ENCODE results near the gene FEV. TPM values are rescaled to one million over a fixed set of nuclear protein-coding genes. Genes with fewer than 3 reads are reported as not detected.

The FEV gene
- total RNA-seq, 1 donor from 2014 or later, result not detected

DNA sequence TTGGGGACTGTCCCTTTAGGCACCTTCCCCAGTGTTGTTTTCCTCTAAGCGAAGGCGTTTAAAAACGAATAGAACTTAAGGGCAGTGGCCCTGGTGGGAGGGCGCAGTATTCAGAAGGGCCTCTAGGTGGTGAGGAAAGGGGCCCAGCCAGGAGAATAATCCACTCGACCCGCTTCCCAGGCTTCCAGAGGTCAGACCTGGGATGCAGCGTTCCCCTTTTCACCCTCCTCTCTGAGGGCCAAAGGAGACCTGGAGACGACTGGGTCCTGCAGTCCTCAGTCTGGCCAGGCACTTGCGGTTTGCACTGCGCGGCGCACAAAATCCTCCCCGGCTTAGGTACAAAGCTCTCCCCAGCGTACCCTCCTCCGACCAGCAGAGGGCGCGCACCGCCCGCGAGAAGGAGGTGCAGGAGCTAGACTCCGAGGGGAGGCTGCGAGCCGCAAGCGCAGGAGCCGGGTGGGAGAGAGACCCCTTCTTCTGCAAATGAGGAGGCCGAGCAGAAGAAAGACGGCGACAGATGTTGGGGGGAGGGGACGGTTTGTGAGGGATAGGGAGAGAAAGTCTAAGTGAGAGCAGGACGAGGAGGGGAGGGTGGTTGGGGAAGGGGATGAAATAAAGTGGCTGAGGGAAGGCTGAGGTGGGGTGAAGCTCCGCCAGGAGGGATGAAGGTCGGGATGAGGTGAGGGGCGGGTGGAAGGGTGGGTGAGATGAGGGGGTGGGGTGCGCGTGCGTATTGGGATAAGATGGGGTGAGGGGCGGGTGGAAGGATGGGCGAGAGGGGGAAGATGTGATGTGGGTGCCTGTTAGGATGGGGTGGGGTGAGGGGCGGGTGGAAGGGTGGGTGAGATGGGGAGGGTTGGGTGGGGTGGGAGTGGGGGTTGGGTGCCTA, 4.9 kb downstream of the FEV start:
- DNase-seq (ENCODE audit: extremely low read depth, low read depth, low spot score), result peak; percentile 23

DNA sequence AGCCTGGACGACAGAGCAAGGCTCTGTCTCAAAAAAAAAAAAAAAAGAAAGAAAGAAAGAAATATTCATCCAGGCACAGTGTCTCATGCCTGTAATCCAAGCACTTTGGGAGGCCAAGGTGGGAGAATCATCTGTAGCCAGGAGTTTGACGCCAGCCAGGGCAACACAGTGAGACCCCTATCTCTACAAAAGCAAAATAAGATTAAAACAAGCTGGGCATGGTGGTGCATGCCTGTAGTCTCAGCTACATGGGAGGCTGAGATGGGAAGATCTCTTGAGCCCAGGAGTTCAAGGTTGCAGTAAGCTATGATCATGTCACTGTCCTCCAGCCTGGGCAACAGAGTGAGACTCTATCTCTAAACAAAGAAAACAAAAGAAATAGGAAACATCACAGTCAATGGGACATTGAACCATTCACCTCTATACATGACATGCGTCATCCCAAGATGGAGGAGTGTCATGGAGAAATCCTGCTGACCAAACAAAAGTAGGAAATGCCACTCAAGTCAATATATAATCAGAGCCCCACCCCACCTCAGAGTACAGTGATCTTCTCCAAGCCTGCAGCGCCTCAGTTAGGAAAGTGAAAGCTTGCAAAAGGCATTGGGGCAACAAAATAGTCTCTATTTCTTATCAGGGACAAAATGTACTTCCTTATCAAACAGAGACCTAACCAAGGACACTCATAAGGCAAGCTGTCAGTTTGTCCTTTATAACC, 9.8 kb downstream of the FEV start:
- DNase-seq (ENCODE audit: extremely low read depth, low read depth, low spot score), result no peak

- no peak for DNase-seq (ENCODE audit: extremely low read depth, low read depth, low spot score)
These were observed 14.1 kb downstream of the FEV start for GRCh38 chr2:218970894-218971293.

DNA sequence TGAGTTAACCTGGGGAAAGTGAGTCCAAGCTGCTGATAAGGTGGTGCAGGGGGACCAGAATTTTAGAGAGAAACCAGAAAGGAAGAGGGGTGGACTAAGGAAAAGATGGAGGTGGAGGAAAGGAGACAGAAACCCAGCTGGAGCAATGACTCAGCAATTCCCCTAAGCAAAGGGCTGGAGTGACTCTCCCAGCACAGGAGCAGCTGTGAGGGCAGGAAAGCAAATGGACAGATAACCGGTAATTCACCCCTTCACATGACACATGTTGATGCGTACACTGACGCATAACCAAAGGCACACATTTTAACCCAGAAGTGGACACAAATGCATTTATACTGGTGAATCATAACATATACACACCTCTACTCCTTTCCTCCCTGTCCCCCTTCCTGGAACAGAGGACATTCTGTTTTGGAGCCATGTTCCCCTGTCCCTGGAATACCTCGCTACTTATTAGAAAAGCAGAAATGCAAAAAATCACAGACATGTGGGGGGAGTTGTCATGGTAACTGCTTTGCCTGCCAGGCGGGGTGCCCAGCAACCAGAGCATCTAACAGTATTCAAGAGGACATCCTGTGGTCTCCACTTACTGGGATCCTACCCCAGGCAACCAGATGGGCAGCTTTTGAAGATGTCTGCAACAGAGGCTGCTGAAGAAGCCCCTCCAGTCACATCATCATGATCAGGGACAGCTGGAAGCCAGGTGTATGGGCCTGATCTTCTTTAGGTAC, 20.8 kb downstream of the FEV start:
- DNase-seq (ENCODE audit: extremely low read depth, low read depth, low spot score), result no peak

DNA sequence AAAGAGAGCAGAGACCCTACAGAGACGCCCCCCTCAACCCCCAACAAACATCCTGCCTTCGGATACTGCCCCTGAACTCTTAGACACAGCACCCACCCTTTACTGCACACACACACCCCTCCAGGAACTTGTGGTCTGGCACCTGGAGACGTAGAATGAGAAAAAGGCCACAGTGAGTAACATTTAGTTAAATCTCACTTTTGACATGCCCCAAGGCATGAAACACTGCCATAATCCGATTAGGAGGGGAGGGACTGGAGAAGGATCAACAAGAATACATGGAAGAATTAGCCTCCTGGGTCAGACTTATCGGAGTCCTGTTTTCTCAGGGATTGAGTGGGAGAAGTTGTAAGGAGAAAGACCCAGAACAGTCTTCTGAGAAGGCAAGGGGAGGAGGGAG, 21.4 kb downstream of the FEV start:
- DNase-seq (ENCODE audit: extremely low read depth, low read depth, low spot score), result no peak

DNA sequence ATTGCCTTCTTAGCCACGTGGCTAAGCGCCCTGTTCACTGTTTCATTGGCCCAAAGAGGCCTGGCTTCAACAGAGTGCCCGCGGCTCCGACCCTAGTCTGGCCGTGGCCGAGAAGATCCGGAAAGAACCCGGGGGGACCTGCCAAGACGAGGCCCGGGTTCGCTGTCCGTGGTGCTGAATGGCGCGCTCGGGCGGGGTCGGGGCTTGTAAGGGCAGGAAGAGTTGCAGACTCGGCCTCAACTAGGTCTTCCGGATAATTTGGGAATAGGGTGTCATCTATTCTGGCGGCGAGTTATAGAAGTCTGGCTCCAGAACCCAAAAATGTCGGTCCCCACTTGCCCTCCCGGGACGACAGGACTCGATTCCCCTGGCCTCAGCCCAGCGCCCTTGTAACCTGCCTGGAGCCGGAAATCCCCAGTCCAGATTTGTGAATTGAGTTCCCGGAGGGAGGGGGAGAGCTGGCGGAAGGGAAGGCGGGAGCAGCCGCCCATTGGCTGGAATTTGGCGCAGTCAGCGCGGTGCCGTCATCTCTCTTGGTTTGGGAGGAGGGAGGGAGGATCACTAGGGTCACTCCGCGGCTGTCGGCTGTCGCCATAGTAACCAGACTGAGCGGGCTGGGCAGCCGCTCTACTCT, 22.0 kb downstream of the FEV start:
- no peak for DNase-seq (ENCODE audit: extremely low read depth, low read depth, low spot score)

- DNase-seq (ENCODE audit: extremely low read depth, low read depth, low spot score), result no peak
These were observed 23.1 kb downstream of the FEV start for GRCh38 chr2:218961651-218962570.

GRCh38 chr2:218961229-218961628, 23.8 kb downstream of the FEV start:
- DNase-seq (ENCODE audit: extremely low read depth, low read depth, low spot score), result no peak

DNA sequence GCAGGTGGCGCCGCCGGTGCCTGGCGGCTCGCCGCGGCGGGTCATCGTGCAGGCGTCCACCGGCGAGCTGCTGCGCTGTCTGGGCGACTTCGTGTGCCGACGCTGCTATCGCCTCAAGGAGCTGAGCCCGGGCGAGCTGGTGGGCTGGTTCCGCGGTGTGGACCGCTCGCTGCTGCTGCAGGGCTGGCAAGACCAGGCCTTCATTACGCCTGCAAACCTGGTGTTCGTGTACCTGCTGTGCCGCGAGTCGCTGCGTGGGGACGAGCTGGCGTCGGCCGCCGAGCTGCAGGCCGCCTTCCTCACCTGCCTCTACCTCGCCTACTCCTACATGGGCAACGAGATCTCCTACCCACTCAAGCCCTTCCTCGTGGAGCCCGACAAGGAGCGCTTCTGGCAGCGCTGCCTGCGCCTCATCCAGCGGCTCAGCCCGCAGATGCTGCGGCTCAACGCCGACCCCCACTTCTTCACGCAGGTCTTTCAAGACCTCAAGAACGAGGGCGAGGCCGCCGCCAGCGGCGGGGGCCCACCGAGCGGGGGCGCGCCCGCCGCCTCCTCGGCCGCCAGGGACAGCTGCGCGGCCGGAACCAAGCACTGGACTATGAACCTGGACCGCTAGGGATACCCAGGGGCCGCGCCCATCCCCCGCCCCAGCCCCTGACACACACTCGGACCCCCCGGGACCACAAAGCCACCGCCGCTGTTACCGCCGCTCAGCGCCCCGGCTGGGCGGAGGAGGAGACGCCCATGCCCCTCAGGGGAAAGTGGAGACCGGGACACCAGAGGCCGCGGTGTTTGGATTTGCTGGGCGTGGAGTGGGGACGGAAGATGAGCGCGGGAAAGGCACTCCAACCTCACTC, 24.4 kb downstream of the FEV start:
- no peak for DNase-seq (ENCODE audit: extremely low read depth, low read depth, low spot score)

DNA sequence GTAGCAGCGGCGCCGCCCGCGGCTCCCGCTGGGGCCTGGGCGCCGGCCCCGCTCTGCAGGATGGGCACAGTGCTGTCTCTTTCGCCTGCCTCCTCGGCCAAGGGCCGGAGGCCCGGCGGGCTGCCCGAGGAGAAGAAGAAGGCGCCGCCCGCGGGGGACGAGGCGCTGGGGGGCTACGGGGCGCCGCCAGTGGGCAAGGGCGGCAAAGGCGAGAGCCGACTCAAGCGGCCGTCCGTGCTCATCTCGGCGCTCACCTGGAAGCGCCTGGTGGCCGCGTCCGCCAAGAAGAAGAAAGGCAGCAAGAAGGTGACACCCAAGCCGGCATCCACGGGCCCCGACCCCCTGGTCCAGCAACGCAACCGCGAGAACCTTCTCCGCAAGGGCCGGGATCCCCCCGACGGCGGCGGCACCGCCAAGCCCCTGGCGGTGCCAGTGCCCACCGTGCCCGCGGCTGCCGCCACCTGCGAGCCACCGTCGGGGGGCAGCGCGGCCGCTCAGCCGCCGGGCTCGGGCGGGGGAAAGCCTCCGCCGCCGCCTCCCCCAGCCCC, 25.1 kb downstream of the FEV start:
- no peak for DNase-seq (ENCODE audit: extremely low read depth, low read depth, low spot score)

- peak; percentile 16 for DNase-seq (ENCODE audit: extremely low read depth, low read depth, low spot score)
These were observed 25.7 kb downstream of the FEV start, which contains the start of gene CDK5R2 for GRCh38 chr2:218959141-218959731. Gene CDK5R2 (plus strand): TSS chr2:218959666. CDS start chr2:218959821, 155 bp downstream.

DNA sequence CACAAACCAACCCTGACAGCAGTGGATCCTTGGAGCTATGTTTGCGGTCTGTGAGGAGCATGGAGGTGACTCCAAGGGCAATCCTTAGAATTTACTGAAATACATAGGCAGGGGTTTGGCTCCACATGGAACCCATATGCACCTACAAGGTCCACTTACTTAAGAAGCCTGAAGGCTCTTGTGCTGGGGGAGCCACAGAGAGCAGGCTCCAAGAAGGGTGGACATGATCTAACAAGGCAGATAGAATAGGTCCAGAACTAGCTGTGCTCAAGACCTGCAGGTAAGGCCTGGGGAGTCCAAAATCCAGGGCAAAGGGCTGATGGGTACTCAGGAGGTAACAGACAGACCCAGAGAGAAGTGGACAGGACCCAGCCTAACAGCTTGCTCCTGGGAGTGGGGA, 26.7 kb downstream of the FEV start:
- DNase-seq (ENCODE audit: extremely low read depth, low read depth, low spot score), result no peak

DNA sequence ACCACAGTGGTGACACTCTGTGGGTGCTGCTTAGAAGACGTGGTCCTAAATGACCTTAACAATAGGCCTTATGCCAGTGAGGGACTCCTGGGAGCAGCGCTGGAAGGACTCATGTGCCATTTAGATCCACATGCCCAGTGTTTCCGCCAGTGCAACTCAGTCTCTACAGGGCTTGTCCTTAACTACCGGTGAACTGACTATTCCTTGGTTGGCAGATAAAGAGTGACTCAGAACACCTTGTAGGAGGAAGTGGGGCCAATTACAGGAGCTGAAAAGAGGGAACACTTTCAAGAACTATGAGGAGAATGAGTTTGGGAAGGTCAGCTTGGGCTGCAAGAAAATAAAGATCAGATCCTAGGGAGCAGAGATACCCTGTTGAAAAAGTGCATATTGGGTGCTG, 27.3 kb downstream of the FEV start:
- no peak for DNase-seq (ENCODE audit: extremely low read depth, low read depth, low spot score)

GRCh38 chr2:218956039-218956438, 28.9 kb downstream of the FEV start:
- DNase-seq (ENCODE audit: extremely low read depth, low read depth, low spot score), result no peak

DNA sequence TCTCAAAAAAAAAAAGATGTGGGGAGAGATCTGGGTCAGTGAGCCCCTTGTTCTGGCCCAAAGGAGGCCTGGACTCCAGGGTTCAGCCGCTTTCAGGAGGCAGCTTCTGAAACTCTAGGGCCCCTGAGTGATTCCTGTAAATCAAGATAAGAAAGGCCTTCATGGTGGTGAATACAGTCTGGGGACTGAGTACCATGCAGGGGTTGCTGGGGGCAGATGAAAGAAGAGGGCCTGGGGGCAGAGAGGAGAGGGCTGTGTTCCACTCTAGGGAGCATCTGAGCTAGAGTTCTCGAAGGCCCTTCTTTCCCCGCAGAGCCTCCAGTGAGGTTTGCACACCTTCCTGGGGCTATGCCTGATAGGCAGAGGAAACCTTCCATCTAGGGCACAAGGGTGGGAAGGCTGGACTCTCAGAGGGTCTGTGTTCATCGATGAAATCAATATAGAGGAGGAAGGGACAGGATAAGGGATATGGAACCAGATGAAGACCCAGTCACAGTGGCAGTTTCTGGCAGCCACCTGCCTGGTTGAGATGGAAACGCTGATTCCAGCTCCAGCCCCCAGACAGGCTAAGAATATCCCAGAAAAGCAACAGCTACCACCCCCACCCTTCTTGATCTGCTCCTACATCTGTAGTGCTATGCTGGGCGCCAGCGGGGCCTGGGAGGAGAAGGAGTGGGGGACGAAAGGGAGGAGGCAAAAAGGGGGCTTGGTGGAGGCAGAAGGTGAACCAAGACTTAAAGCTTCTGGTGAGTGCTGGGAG, 30.3 kb downstream of the FEV start:
- DNase-seq (ENCODE audit: extremely low read depth, low read depth, low spot score), result no peak

GRCh38 chr2:218953366-218953954, 31.5 kb downstream of the FEV start:
- no peak for DNase-seq (ENCODE audit: extremely low read depth, low read depth, low spot score)

- no peak for DNase-seq (ENCODE audit: extremely low read depth, low read depth, low spot score)
These were observed 32.8 kb downstream of the FEV start for GRCh38 chr2:218952160-218952559.

All from glomerular endothelial cell (primary cell).